ENCODE results near the gene PLXNA3. TPM values are rescaled to one million over a fixed set of nuclear protein-coding genes. Genes with fewer than 3 reads are reported as not detected.

PLXNA3 gene
- polyA plus RNA-seq, 1 experiment, result 20.5 TPM

GRCh38 chrX:154420402-154420756, 37.7 kb upstream of the PLXNA3 start:
- ChIA-PET POLR2A (no interaction called here), CTCF (no interaction called here)
- no peak overlapping the region for H3K27ac ChIP-seq (ENCODE audit: low read depth, low read length)
- H3K27me3 ChIP-seq (ENCODE audit: control insufficient read depth, insufficient read depth, low read length), result no peaks in the 10 kb centered on the region
- no peak overlapping the region for H3K4me3 ChIP-seq (ENCODE audit: low read depth, low read length)
- H3K9me3 ChIP-seq (ENCODE audit: control insufficient read depth, insufficient read depth, low read length), result no peaks in the 10 kb centered on the region
- DNase-seq (ENCODE audit: low read depth, low spot score), result no peak
- no peak for TF ChIP-seq CTCF (IDR thresholded peaks at IDR 0.05; ENCODE audit: low read depth, low read length)

GRCh38 chrX:154426916-154427770, 30.9 kb upstream of the PLXNA3 start:
- TF ChIP-seq CTCF (IDR thresholded peaks at IDR 0.05; ENCODE audit: low read depth, low read length), result no peak
- no peak overlapping the region for H3K27ac ChIP-seq (ENCODE audit: low read depth, low read length)
- DNase-seq (ENCODE audit: low read depth, low spot score), result no peak
- no peak overlapping the region for H3K4me3 ChIP-seq (ENCODE audit: low read depth, low read length)
- no peaks in the 10 kb centered on the region for H3K27me3 ChIP-seq (ENCODE audit: control insufficient read depth, insufficient read depth, low read length)
- H3K9me3 ChIP-seq (ENCODE audit: control insufficient read depth, insufficient read depth, low read length), result no peaks in the 10 kb centered on the region
- ChIA-PET POLR2A (interaction anchor here (1.5 kb wide), 1 partner anchor 32 kb away, joined by 3 read pairs; no protein-coding TSS in a partner anchor), CTCF (no interaction called here)

- Histone ChIP-seq H3K27ac (ENCODE audit: low read depth, low read length) (no peak within 1 kb of the TSS), H3K9me3 (ENCODE audit: control insufficient read depth, insufficient read depth, low read length) (no peaks in the 10 kb centered on the region), H3K27me3 (ENCODE audit: control insufficient read depth, insufficient read depth, low read length) (no peaks in the 10 kb centered on the region), H3K4me3 (ENCODE audit: low read depth, low read length) (peak within 1 kb of the TSS; percentile 71)
- CTCF ChIA-PET, result interaction anchor here (0.9 kb wide), 1 partner anchor 98 kb away, joined by 3 read pairs; no protein-coding TSS in a partner anchor
- POLR2A ChIA-PET, result interaction anchor here (1.1 to 1.5 kb wide), 4 partner anchors 18 to 62 kb away, joined by 3 to 5 read pairs (median 4); partner anchors contain the start of genes RPL10, SLC10A3 and TAFAZZIN
- peak; percentile 82 for DNase-seq (ENCODE audit: low read depth, low spot score)
- TF ChIP-seq CTCF (IDR thresholded peaks at IDR 0.05; ENCODE audit: low read depth, low read length), result no peak
Observed at GRCh38 chrX:154428176-154429171, 29.6 kb upstream of the PLXNA3 start, which contains the start of gene ATP6AP1. TSS of gene ATP6AP1 (plus strand) at chrX:154428677. CDS start at chrX:154428693, 16 bp downstream.

GRCh38 chrX:154429711-154430110, 28.4 kb upstream of the PLXNA3 start:
- no peaks in the 10 kb centered on the region for H3K27me3 ChIP-seq (ENCODE audit: control insufficient read depth, insufficient read depth, low read length)
- POLR2A ChIA-PET, result no interaction called here
- H3K4me3 ChIP-seq (ENCODE audit: low read depth, low read length), result peak overlapping the region; percentile 71
- H3K9me3 ChIP-seq (ENCODE audit: control insufficient read depth, insufficient read depth, low read length), result no peaks in the 10 kb centered on the region
- no peak overlapping the region for H3K27ac ChIP-seq (ENCODE audit: low read depth, low read length)
- DNase-seq (ENCODE audit: low read depth, low spot score), result no peak
- TF ChIP-seq CTCF (IDR thresholded peaks at IDR 0.05; ENCODE audit: low read depth, low read length), result no peak
- CTCF ChIA-PET, result interaction anchor here (0.6 to 0.9 kb wide), 2 partner anchors 97 to 303 kb away, joined by 3 read pairs; no protein-coding TSS in a partner anchor
